HG03060 (cell line): ENCODE measurements around the gene MB.

Experiments used
- ATAC-seq: cut with Tn5 transposase; IDR thresholded peaks from one replicate; pipeline ENCODE4 v1.9.1; 2021; ENCODE audit warnings: low read depth, moderate number of reproducible peaks; ENCODE audit not compliant: unreplicated experiment

The MB gene

GRCh38 chr22:35558031-35558430 is 59.1 kb downstream of the MB start:
- no peak for ATAC-seq
